ENCODE data around the gene ACTL10. TPM values are rescaled to one million over a fixed set of nuclear protein-coding genes. Genes with fewer than 3 reads are reported as not detected.
A peak's percentile ranks its signal among the peaks of the same experiment; 100 is the strongest.

The ACTL10 gene
- total and polyA plus RNA-seq, 2 of the 13 experiments (the other 11 are each of a cell fraction or from before 2014, with no cell fraction given): not detected

GRCh38 chr20:33663161-33664084 lies 3.3 kb upstream of the ACTL10 start (continued):
- no peak for TF ChIP-seq PRDM10 (CRISPR knock-in tag; IDR thresholded peaks at IDR 0.05; ENCODE audit: low read depth)
- TF ChIP-seq SNAPC2 (CRISPR knock-in tag; IDR thresholded peaks at IDR 0.05): 0 out of 2 replicates have a peak, but pooled peaks have one; percentile 95
- peak; percentile 99 for TF ChIP-seq RBFOX2 (IDR thresholded peaks at IDR 0.05; ENCODE audit: low read depth, low read length)
- TF ChIP-seq NR3C1 (CRISPR knock-in tag; IDR thresholded peaks at IDR 0.05): no peak
- no peak for TF ChIP-seq ZMAT5 (CRISPR knock-in tag; IDR thresholded peaks at IDR 0.05; ENCODE audit: borderline replicate concordance, low read depth)
- peak; percentile 59; the same call in 1 of the 2 replicates for TF ChIP-seq KDM3A (CRISPR knock-in tag; IDR thresholded peaks at IDR 0.05; ENCODE audit: low read depth)
- TF ChIP-seq ZNF136 (CRISPR knock-in tag; IDR thresholded peaks at IDR 0.05; ENCODE audit: low read depth): peak; percentile 92
- TF ChIP-seq ARNT (IDR thresholded peaks at IDR 0.05): no peak
- TF ChIP-seq ZNF644 (CRISPR knock-in tag; IDR thresholded peaks at IDR 0.05; ENCODE audit: low read depth): no peak
- TF ChIP-seq MIER3 (CRISPR knock-in tag; IDR thresholded peaks at IDR 0.05; ENCODE audit: borderline replicate concordance): 0 out of 2 replicates have a peak, but pooled peaks have one; percentile 16
- TF ChIP-seq ZNF704 (CRISPR knock-in tag; IDR thresholded peaks at IDR 0.05; ENCODE audit: borderline replicate concordance): no peak; the same call in 1 of the 2 replicates
- TF ChIP-seq ZNF260 (CRISPR knock-in tag; IDR thresholded peaks at IDR 0.05; ENCODE audit: borderline replicate concordance, low read depth): 0 out of 2 replicates have a peak, but pooled peaks have one; percentile 58
- no peak for TF ChIP-seq SOX6 (IDR thresholded peaks at IDR 0.05)
- TF ChIP-seq SOX6 (CRISPR knock-in tag; IDR thresholded peaks at IDR 0.05): peak; percentile 60; the same call in 1 of the 2 replicates
- TF ChIP-seq ZNF18 (CRISPR knock-in tag; IDR thresholded peaks at IDR 0.05; ENCODE audit: insufficient replicate concordance): peak; percentile 91
- TF ChIP-seq PAF1 (CRISPR knock-in tag; IDR thresholded peaks at IDR 0.05): peak; percentile 78
- TF ChIP-seq CREBL2 (CRISPR knock-in tag; IDR thresholded peaks at IDR 0.05; ENCODE audit: borderline replicate concordance): peak; percentile 84
- no peak; the same call in 1 of the 2 replicates for TF ChIP-seq E2F5 (CRISPR knock-in tag; conservative IDR thresholded peaks at IDR 0.05)
- no peak for TF ChIP-seq RCOR2 (CRISPR knock-in tag; IDR thresholded peaks at IDR 0.05)
